H1 (cell line): ENCODE data around the gene IL20RB. TPM values are rescaled to one million over a fixed set of nuclear protein-coding genes. Genes with fewer than 3 reads are reported as not detected.

ENCODE experiments used
- CHD1 ChIP-seq: IDR thresholded peaks from 2 replicates; pipeline ENCODE4 v1.6.1; 2012; ENCODE audit warnings: low read depth, low read length, improper control_type of control experiment
- NANOG ChIP-seq: IDR thresholded peaks from 2 replicates; pipeline ENCODE4 v1.6.1; 2011; ENCODE audit warnings: low read length, low read depth, mild to moderate bottlenecking, inconsistent platforms; ENCODE audit not compliant: insufficient read depth, poor library complexity, severe bottlenecking
- polyA plus RNA-seq, 7 experiments: library from polyadenylated mRNA; depleted of rRNA in 3 of 7; stranded (reverse) in 5 of 7; unstranded in 2 of 7; fragments of >200 nt in 5 of 7; fragments of 200-250 nt in 2 of 7; gene quantifications; 1 replicate in 5 of 7; 2 replicates in 1 of 7; 4 replicates in 1 of 7; pipeline versions ENCODE4 v1.2.1 to v1.2.3, GENCODE V29; 2011 to 2013; ENCODE audit warnings: missing spikeins in 2 of 7, mixed read lengths in 2 of 7
- total RNA-seq: library from RNA; stranded (reverse); fragmentation: NEBNext Ultra II Directional; extraction: Animal tissue kit (Norgen Biotek cat#: 25700); gene quantifications from 2 replicates; pipeline ENCODE4 v1.2.1, GENCODE V29; 2021
- TF ChIP-seq, protein P1 (sequence below): fragments of 300-600 bp; sonication (generic); IDR thresholded peaks from 2 replicates; pipeline ENCODE4 v1.7.1; 2012; ENCODE audit warnings: low read length, moderate library complexity, mild to moderate bottlenecking, inconsistent platforms; ENCODE audit not compliant: insufficient replicate concordance

Gene IL20RB
- total and polyA plus RNA-seq, 2 of the 8 experiments (the other 6 are each of a cell fraction or from before 2014, with no cell fraction given), result 1.6 to 1.8 TPM

DNA sequence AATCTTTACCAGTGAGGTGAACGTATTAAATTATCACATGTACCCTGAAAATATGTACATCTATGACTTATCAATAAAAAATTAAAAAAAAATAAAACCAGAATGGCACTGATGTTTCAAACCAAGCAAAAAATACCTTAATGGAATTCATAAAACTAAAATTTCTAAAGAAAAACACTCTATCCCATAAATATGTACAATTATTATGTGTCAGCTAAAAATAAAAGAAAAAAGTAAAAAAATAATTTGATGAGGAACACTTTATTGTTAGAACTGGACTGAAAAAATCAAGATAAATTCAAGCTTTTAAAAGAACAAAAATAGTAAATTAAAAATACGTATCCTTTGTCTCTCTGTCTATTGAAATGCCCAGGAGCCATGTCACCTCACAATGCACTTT is 63.1 kb downstream of the IL20RB start (continued):
- TF ChIP-seq, protein P1, sequence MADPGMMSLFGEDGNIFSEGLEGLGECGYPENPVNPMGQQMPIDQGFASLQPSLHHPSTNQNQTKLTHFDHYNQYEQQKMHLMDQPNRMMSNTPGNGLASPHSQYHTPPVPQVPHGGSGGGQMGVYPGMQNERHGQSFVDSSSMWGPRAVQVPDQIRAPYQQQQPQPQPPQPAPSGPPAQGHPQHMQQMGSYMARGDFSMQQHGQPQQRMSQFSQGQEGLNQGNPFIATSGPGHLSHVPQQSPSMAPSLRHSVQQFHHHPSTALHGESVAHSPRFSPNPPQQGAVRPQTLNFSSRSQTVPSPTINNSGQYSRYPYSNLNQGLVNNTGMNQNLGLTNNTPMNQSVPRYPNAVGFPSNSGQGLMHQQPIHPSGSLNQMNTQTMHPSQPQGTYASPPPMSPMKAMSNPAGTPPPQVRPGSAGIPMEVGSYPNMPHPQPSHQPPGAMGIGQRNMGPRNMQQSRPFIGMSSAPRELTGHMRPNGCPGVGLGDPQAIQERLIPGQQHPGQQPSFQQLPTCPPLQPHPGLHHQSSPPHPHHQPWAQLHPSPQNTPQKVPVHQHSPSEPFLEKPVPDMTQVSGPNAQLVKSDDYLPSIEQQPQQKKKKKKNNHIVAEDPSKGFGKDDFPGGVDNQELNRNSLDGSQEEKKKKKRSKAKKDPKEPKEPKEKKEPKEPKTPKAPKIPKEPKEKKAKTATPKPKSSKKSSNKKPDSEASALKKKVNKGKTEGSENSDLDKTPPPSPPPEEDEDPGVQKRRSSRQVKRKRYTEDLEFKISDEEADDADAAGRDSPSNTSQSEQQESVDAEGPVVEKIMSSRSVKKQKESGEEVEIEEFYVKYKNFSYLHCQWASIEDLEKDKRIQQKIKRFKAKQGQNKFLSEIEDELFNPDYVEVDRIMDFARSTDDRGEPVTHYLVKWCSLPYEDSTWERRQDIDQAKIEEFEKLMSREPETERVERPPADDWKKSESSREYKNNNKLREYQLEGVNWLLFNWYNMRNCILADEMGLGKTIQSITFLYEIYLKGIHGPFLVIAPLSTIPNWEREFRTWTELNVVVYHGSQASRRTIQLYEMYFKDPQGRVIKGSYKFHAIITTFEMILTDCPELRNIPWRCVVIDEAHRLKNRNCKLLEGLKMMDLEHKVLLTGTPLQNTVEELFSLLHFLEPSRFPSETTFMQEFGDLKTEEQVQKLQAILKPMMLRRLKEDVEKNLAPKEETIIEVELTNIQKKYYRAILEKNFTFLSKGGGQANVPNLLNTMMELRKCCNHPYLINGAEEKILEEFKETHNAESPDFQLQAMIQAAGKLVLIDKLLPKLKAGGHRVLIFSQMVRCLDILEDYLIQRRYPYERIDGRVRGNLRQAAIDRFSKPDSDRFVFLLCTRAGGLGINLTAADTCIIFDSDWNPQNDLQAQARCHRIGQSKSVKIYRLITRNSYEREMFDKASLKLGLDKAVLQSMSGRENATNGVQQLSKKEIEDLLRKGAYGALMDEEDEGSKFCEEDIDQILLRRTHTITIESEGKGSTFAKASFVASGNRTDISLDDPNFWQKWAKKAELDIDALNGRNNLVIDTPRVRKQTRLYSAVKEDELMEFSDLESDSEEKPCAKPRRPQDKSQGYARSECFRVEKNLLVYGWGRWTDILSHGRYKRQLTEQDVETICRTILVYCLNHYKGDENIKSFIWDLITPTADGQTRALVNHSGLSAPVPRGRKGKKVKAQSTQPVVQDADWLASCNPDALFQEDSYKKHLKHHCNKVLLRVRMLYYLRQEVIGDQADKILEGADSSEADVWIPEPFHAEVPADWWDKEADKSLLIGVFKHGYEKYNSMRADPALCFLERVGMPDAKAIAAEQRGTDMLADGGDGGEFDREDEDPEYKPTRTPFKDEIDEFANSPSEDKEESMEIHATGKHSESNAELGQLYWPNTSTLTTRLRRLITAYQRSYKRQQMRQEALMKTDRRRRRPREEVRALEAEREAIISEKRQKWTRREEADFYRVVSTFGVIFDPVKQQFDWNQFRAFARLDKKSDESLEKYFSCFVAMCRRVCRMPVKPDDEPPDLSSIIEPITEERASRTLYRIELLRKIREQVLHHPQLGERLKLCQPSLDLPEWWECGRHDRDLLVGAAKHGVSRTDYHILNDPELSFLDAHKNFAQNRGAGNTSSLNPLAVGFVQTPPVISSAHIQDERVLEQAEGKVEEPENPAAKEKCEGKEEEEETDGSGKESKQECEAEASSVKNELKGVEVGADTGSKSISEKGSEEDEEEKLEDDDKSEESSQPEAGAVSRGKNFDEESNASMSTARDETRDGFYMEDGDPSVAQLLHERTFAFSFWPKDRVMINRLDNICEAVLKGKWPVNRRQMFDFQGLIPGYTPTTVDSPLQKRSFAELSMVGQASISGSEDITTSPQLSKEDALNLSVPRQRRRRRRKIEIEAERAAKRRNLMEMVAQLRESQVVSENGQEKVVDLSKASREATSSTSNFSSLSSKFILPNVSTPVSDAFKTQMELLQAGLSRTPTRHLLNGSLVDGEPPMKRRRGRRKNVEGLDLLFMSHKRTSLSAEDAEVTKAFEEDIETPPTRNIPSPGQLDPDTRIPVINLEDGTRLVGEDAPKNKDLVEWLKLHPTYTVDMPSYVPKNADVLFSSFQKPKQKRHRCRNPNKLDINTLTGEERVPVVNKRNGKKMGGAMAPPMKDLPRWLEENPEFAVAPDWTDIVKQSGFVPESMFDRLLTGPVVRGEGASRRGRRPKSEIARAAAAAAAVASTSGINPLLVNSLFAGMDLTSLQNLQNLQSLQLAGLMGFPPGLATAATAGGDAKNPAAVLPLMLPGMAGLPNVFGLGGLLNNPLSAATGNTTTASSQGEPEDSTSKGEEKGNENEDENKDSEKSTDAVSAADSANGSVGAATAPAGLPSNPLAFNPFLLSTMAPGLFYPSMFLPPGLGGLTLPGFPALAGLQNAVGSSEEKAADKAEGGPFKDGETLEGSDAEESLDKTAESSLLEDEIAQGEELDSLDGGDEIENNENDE, result no peak
- TF ChIP-seq NANOG (no peak), CHD1 (no peak)
- TF ChIP-seq, all 59 proteins: peak for 0
